ENCODE data around the gene PLAAT3.
"Not testable (repeated sequence)": the region's sequence is repeated elsewhere in the genome, so short reads cannot be mapped to it uniquely, and the experiment has no call there.

DNA sequence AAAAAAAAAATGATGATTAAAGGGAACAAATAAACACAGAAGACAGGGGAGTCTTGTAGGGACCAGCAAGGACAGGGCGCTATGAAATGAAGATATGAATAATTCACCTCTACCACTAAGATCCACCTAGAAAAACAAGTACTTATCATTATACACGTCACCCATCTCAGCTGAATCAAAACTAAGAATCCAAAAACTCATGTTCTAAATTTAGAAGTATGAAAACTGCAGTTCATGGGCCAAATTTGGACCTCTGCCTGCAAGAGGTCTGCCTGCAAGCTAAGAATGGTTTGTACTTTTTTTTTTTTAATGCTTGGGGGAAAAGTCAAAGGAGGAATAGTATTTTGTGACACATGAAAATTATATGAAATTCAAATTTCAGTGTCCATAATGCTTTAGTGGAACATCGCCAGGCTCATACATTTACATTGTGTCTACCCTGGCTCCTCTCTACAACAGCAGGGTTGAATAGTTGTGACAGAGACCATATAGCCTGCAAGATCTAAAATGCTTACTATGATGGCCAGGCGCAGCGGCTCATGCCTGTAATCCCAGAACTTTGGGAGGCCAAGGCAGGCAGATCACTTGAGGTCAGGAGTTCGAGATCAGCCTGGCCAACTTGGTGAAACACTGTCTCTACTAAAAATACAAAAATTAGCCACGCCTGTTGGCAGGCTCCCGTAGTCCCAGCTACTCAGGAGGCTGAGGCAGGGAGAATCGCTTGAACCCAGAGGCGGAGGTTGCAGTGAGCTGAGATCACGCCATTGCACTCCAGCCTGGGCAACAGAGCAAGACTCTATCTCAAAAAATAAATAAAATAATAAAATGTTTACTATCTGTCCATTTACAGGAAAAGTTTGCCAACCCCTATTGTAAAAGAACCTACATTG, 11.7 kb downstream of the PLAAT3 start:
- TF ChIP-seq, protein P1, sequence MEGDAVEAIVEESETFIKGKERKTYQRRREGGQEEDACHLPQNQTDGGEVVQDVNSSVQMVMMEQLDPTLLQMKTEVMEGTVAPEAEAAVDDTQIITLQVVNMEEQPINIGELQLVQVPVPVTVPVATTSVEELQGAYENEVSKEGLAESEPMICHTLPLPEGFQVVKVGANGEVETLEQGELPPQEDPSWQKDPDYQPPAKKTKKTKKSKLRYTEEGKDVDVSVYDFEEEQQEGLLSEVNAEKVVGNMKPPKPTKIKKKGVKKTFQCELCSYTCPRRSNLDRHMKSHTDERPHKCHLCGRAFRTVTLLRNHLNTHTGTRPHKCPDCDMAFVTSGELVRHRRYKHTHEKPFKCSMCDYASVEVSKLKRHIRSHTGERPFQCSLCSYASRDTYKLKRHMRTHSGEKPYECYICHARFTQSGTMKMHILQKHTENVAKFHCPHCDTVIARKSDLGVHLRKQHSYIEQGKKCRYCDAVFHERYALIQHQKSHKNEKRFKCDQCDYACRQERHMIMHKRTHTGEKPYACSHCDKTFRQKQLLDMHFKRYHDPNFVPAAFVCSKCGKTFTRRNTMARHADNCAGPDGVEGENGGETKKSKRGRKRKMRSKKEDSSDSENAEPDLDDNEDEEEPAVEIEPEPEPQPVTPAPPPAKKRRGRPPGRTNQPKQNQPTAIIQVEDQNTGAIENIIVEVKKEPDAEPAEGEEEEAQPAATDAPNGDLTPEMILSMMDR (IDR thresholded peaks at IDR 0.05) = not testable (repeated sequence)
- not testable (repeated sequence) for TF ChIP-seq POLR2A, POLR2AphosphoS5, EP300 (IDR thresholded peaks at IDR 0.05)

Data from suprapubic skin (tissue), 4 donors.